Ureter (tissue), 1 donor: ENCODE results near the gene IL1RL1. TPM values are rescaled to one million over a fixed set of nuclear protein-coding genes. Genes with fewer than 3 reads are reported as not detected.

Experiments
- DNase-seq: peaks from one replicate; pipeline ENCODE4 v3.0.0-alpha.2; 2020; ENCODE audit warnings: low spot score
- total RNA-seq: library from RNA; stranded (reverse); gene quantifications from one replicate; pipeline ENCODE4 v1.2.4, GENCODE V29; 2023
- donor health status: DM: yes; HTN: yes; CAD: no.

The IL1RL1 gene
- 18.3 TPM for total RNA-seq

- DNase-seq: no peak
Observed at GRCh38 chr2:102310964-102311640, at the start of gene IL1RL1. TSS of gene IL1RL1 (plus strand) at chr2:102311563. CDS start at chr2:102338265, 26,702 bp downstream.

DNA sequence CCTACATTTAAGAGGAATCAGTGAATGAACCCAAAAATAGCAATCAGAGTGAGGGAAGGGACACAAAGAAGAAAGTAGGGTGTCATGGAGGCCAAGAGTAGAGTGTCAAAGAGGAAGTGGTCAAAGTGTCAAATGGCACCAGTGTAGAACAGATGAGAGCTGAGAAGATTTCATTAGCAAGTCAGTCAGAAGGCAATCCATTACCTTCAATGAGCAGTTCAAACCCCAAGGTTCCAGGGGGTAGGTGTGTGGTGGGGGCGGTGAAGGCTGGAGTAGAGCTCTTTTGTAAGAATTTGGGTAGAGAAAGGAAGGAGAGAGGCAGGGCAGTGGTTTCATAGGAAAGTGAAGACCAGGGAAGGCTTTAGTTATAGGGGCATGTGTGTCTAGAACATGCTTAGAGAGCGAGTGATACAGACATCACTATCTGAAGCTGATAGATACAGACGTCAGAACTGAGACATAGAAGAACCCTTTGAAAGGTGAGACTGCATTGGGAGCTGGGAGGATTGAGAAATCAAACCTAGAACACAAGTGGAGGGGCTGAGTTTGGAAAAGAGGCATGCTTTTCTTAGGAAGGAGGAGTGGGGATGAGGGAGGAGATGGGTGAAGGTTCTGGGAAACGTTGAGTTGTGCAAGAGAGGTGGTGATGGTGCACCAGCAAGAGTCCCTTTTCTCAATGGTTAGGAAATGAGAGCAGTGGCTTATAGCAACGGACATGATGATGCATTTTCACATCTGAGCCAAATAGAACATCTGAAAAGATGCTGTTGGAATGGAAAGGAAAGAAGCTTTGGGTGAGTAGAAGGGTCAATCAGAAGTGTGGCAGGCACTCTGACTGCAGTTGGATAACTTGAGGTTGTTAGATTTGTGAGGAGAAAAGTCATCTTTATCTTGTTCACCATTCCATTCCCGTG lies 48.9 kb upstream of the IL1RL1 start:
- no peak for DNase-seq

- no peak for DNase-seq
Observed at GRCh38 chr2:102264952-102265351, 46.4 kb upstream of the IL1RL1 start.

GRCh38 chr2:102266204-102266603 lies 45.2 kb upstream of the IL1RL1 start:
- no peak for DNase-seq

GRCh38 chr2:102267774-102268173 lies 43.6 kb upstream of the IL1RL1 start:
- DNase-seq: no peak

DNA sequence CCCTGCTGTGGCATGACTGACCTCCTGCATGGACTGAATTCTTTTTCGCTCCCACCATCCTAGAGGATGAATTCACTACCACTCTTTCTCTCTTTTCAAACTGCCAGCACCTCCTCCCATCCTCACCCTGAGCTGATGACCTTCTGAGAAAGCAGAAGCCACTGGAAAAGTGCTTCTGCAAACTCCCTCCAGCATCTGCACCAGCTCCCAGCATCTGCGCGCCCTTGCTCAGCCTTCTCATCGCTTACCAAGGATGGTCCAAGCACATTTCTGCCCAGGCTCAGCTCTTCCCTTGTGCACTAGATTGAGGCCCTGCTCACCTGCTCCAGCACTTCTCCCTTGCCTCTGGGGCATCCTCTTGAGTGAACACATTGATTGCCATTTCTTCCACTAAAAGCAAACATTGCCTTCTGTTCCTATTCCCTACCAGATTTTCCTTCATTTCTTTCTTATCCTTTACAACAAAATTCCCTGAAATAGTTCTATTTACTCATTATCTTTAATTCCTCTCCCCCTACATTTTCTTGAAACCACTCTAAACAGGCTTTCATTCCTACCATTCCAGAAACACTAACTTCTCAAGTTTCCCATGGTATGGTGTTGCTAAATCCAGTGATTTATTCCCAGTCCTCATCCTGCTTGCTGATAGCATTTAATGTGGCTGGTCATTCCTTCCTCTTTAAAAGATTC lies 42.7 kb upstream of the IL1RL1 start:
- DNase-seq: no peak

DNA sequence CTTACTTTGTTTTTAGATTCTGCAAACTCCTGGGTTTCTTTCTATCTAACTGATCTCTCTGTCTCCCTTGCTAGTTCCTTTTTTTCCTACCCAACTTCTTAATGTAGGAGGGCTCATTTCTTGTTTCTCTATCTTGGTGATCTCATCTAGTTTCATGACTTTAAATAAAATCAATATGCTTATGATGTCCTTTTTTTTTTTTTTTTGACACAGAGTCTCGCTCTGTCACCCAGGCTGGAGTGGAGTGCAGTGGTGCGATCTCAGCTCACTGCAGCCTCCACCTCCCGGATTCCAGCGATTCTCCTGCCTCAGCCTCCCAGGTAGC lies 42.2 kb upstream of the IL1RL1 start:
- no peak for DNase-seq

DNA sequence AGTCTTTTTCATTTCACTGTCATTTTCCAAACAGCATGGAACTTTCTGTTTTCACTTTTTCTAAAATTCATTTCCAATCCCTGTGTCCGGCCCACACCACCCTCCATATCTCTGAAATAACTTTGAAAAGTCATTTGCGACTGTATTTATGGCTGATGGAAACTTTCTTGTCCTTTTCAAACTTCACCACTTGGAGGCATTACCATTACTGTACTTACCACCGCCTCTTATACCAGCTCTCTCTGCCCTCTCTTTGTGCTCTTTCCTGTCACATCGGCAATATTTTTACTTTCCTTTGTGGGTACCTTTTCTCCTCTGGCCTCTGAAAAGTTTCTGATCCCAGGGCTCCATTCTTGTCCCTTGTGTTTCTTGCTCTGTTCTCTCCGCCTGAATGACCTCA lies 39.5 kb upstream of the IL1RL1 start:
- no peak for DNase-seq

DNA sequence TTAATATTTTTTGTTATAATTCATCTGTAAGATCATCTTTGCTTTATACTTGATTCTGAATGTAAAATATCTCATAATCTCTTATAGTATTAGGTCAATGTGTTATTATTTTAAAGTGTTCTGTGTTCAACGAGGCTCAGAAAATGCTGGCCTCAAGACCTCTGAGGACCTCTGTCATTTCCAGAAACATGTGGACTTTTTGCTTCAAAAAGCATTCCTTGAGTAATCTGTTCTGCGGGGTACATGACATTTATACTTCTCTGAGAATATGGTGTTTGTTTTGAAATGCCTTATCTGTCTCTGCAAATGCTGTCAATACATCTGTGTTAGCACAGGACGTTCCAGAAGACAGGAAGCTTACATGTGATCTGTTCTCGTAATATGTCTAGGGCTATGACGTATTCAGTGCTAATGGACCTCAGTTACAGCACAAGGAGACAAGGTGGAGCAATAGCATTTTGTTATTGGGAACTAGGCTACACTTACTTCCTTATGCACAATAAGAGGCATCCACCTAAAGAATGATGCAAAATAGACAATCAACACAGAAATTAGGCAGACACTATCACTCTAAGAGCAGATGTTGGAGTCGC lies 37.6 kb upstream of the IL1RL1 start:
- no peak for DNase-seq

GRCh38 chr2:102276549-102277201 lies 34.7 kb upstream of the IL1RL1 start:
- no peak for DNase-seq

GRCh38 chr2:102277202-102277700 lies 34.1 kb upstream of the IL1RL1 start:
- no peak for DNase-seq

- DNase-seq: no peak
Observed at GRCh38 chr2:102278720-102279390, 32.5 kb upstream of the IL1RL1 start.

DNA sequence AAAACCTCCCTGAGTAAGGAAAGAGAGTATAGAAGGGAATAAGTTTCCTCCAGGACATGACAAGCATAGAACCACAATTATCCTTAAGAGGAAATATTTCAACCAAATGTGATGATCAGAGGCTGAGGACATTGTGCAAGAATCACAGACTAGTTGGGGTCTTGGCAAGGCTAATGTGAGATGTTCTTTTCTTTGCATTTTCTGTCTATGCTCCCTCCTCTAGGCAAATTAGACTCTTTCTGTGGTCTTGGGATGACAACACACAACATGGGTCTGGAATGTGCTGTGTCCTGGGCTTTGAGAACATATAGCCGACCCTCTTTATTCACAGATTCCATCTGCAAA lies 32.0 kb upstream of the IL1RL1 start:
- DNase-seq: no peak

DNA sequence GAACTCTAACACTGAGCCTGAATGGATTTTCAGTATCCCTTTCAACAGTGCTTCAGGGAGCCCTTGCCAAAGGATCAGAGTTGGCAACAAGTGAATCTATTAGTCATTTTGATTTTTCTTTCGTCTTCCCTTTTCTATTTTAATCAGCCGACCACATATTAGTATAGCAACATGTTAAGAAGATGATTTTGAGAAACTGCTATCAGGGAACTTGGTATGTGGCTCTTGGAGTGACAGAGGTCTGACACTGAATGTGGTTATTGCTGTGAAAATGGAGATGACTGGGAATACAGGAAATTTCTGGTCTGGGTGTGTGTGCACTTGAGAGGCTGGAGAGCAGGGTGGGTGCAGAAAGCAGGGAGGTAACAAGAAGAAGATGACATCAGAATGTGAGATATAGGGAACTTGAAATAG lies 28.7 kb upstream of the IL1RL1 start:
- no peak for DNase-seq

DNA sequence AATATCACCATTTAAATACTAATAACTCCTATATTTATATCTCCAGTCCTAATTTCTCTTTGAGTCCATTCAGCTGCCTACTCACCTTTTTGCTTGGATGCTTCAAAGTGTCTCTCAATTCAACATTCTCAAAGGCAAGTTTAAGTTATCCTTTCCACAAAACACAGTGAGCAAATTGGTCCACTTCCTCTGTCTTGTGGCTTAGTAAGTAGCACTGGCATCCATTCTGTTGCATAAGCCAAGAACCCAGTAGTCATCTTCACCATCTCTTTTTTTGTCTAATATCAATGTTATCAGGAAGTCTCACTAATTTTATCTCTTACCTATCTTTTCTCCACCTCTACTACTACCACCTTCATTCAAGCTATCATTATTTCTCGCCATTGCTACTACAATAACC lies 27.4 kb upstream of the IL1RL1 start:
- no peak for DNase-seq

DNA sequence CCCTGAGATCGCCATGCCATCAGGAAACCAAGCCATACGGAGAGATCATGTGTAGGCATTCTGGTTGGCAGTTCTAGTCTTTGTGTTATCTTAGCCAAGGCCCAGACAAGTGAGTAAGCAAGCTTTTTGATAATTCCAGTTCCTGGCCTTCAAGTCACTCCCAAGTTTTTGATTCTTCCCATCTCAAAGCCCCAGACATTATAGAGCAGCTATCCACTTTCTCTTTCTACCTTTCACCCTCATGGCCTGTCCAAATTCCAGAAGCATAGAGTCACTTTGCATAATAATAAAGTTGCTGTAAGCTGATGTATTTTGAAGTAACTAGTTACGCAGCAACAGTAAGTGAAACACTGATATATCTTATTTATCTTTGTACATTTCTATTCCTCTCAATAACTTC lies 26.8 kb upstream of the IL1RL1 start:
- DNase-seq: no peak

GRCh38 chr2:102285368-102285767 lies 26.0 kb upstream of the IL1RL1 start:
- DNase-seq: no peak

- DNase-seq: no peak
Observed at GRCh38 chr2:102286041-102286440, 25.3 kb upstream of the IL1RL1 start.

GRCh38 chr2:102289129-102289528 lies 22.2 kb upstream of the IL1RL1 start:
- no peak for DNase-seq

- DNase-seq: no peak
Observed at GRCh38 chr2:102290594-102290993, 20.8 kb upstream of the IL1RL1 start.
